ENCODE results near the gene SHQ1.

The SHQ1 gene

DNA sequence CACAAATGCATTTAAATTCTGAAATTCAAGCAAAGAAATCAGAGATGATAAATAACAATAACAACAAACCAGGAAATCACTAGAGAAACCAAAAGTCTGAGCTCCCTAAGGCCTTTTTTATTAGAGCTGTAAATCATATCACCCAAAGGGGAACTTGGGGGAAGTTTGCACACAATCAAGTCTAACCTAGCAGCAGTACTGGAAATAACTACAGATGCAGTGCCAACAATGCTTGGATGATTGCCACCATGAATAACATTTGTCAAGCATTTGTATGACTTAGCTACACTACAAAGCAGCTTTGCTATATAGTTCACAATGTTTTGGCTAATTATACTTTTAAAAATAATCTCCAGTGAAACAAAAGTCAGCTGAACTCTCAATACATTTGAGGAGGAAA, 27.8 kb downstream of the SHQ1 start:
- no peak overlapping the region for H4K5ac ChIP-seq (ENCODE audit: low read length)
- no peak overlapping the region for H3K4ac ChIP-seq (ENCODE audit: low read depth, low read length)
- H3K9ac ChIP-seq (ENCODE audit: low read length): no peak overlapping the region
- H2BK5ac ChIP-seq (ENCODE audit: low read length): no peak overlapping the region
- H2AK5ac ChIP-seq (ENCODE audit: low read length): no peak overlapping the region
- H3K4me3 ChIP-seq (ENCODE audit: low read length): no peak overlapping the region
- no peak overlapping the region for H3K27ac ChIP-seq (ENCODE audit: low read depth, low read length)
- H3K27me3 ChIP-seq (ENCODE audit: insufficient read depth, low read length, poor library complexity): no peaks in the 10 kb centered on the region
- H4K8ac ChIP-seq (ENCODE audit: low read depth, low read length): no peak overlapping the region
- no peak overlapping the region for H2BK15ac ChIP-seq (replicated peaks; ENCODE audit: low read depth)
- peaks cover 1% of the 10 kb centered on the region for H3K79me1 ChIP-seq (ENCODE audit: low read length)
- H2BK120ac ChIP-seq (ENCODE audit: low read depth, low read length): no peak overlapping the region
- no peaks in the 10 kb centered on the region for H3K79me2 ChIP-seq (ENCODE audit: control insufficient read depth, insufficient read depth, low read length)
- H3K18ac ChIP-seq (ENCODE audit: low read length): no peak overlapping the region
- H3K56ac ChIP-seq (ENCODE audit: low read length): no peak overlapping the region
- DNase-seq: no peak
- H3K36me3 ChIP-seq (ENCODE audit: control insufficient read depth, insufficient read depth, low read length): no peaks in the 10 kb centered on the region
- H3K4me1 ChIP-seq (ENCODE audit: control insufficient read depth, low read depth, low read length): no peaks in the 10 kb centered on the region
- H3K23ac ChIP-seq (ENCODE audit: low read length): no peak overlapping the region
- no peak overlapping the region for H3K4me2 ChIP-seq (ENCODE audit: low read length)

DNA sequence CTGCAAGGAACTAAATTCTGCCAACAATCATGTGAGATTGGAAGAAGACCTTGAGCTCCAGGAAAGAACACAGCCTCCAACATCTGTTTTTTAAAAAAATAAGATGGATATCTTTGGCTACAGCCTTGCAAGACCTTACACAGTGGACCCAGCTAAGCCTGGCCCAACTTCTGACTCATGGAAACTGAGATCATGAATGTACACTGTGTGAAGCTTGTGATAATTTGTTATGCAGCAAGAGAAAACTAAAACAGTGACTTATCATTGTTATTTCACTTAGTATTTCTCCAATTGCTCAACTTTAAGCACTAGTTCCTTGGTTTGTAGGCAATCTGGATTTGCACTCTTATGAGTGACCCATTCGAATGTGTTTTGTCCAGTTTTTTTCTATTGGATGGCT, 29.3 kb downstream of the SHQ1 start:
- H2BK120ac ChIP-seq (ENCODE audit: low read depth, low read length): no peak overlapping the region
- H2BK5ac ChIP-seq (ENCODE audit: low read length): no peak overlapping the region
- H3K4me1 ChIP-seq (ENCODE audit: control insufficient read depth, low read depth, low read length): no peaks in the 10 kb centered on the region
- no peaks in the 10 kb centered on the region for H3K79me1 ChIP-seq (ENCODE audit: low read length)
- H3K9ac ChIP-seq (ENCODE audit: low read length): no peak overlapping the region
- no peaks in the 10 kb centered on the region for H3K36me3 ChIP-seq (ENCODE audit: control insufficient read depth, insufficient read depth, low read length)
- no peak for DNase-seq
- H3K79me2 ChIP-seq (ENCODE audit: control insufficient read depth, insufficient read depth, low read length): no peaks in the 10 kb centered on the region
- no peak overlapping the region for H3K23ac ChIP-seq (ENCODE audit: low read length)
- no peak overlapping the region for H3K4me2 ChIP-seq (ENCODE audit: low read length)
- H3K4me3 ChIP-seq (ENCODE audit: low read length): no peak overlapping the region
- no peak overlapping the region for H3K56ac ChIP-seq (ENCODE audit: low read length)
- no peak overlapping the region for H3K18ac ChIP-seq (ENCODE audit: low read length)
- H4K8ac ChIP-seq (ENCODE audit: low read depth, low read length): no peak overlapping the region
- WGBS (ENCODE audit: extremely low coverage, insufficient coverage, low lambda C conversion rate): no CpG with 5 or more reads among the region's 1 CpG
- H2AK5ac ChIP-seq (ENCODE audit: low read length): no peak overlapping the region
- H3K27me3 ChIP-seq (ENCODE audit: insufficient read depth, low read length, poor library complexity): no peaks in the 10 kb centered on the region
- H2BK15ac ChIP-seq (replicated peaks; ENCODE audit: low read depth): no peak overlapping the region
- H3K4ac ChIP-seq (ENCODE audit: low read depth, low read length): no peak overlapping the region
- no peak overlapping the region for H4K5ac ChIP-seq (ENCODE audit: low read length)
- H3K27ac ChIP-seq (ENCODE audit: low read depth, low read length): no peak overlapping the region

DNA sequence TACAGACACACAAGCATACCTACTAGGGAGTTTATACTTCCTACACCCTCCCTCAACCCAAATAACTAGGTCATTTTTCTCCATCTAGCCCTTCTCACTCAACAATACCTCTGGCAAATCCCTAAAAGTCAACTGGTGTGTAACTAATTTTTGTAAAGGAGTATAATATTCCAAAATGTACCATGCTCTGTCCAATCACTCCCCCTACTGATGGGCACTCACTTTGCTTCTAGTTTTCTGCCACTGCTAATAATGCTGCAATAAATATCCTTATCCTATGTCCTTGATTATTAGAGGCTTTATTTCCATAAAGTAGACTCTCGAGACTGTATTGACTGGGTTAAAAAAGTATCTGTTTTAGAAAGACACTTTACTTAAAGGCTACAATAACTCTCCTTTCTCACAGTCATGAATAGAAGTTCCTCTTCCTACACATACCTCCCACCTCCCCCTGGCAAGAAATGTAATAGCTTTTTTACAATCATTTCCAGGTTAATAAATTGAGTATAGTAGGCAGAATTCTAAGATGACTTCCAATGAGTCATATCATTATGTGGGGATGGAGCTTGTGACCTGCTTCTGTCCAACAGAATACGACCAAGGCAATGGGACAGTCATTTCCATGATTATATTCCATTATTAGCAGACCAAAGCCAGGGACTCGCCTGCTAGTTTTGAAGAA, 30.0 kb downstream of the SHQ1 start:
- peak; percentile 13 for DNase-seq
- H3K56ac ChIP-seq (ENCODE audit: low read length): no peak overlapping the region
- no peak overlapping the region for H2BK120ac ChIP-seq (ENCODE audit: low read depth, low read length)
- no peak overlapping the region for H2AK5ac ChIP-seq (ENCODE audit: low read length)
- H3K79me2 ChIP-seq (ENCODE audit: control insufficient read depth, insufficient read depth, low read length): no peaks in the 10 kb centered on the region
- no peak overlapping the region for H3K9ac ChIP-seq (ENCODE audit: low read length)
- H2BK15ac ChIP-seq (replicated peaks; ENCODE audit: low read depth): no peak overlapping the region
- no peak overlapping the region for H4K5ac ChIP-seq (ENCODE audit: low read length)
- no peak overlapping the region for H3K18ac ChIP-seq (ENCODE audit: low read length)
- WGBS (ENCODE audit: extremely low coverage, insufficient coverage, low lambda C conversion rate): no CpG with 5 or more reads among the region's 3 CpGs
- no peak overlapping the region for H3K4me3 ChIP-seq (ENCODE audit: low read length)
- H3K23ac ChIP-seq (ENCODE audit: low read length): no peak overlapping the region
- H3K36me3 ChIP-seq (ENCODE audit: control insufficient read depth, insufficient read depth, low read length): no peaks in the 10 kb centered on the region
- H2BK5ac ChIP-seq (ENCODE audit: low read length): no peak overlapping the region
- no peaks in the 10 kb centered on the region for H3K79me1 ChIP-seq (ENCODE audit: low read length)
- no peak overlapping the region for H3K4me2 ChIP-seq (ENCODE audit: low read length)
- no peaks in the 10 kb centered on the region for H3K4me1 ChIP-seq (ENCODE audit: control insufficient read depth, low read depth, low read length)
- H3K4ac ChIP-seq (ENCODE audit: low read depth, low read length): no peak overlapping the region
- no peaks in the 10 kb centered on the region for H3K27me3 ChIP-seq (ENCODE audit: insufficient read depth, low read length, poor library complexity)
- H4K8ac ChIP-seq (ENCODE audit: low read depth, low read length): no peak overlapping the region
- H3K27ac ChIP-seq (ENCODE audit: low read depth, low read length): no peak overlapping the region

DNA sequence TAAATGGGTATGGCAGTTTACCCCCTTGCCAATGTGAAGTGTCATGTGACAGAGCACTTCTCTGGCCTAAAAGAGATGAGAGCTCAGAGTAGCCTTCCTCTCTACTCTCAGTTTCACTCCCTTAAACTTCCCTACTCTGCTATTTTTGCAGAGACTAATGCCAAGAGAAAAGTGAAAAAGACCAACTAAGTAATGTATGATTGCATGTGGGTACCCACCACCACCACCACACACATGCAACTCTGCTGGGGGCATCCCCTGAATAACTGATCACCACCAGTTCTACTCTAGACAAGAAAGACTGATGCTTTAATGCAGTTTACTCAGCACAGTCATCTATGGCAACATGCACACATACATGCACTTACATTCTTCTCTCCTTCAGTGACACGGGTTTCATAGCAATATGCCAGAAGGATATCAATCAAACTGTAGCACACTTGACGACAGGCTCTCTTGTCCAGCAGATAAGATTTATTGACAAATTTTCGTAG, 31.3 kb downstream of the SHQ1 start:
- no peaks in the 10 kb centered on the region for H3K79me2 ChIP-seq (ENCODE audit: control insufficient read depth, insufficient read depth, low read length)
- no peak overlapping the region for H3K4me3 ChIP-seq (ENCODE audit: low read length)
- no peak for DNase-seq
- no peak overlapping the region for H2AK5ac ChIP-seq (ENCODE audit: low read length)
- H3K27me3 ChIP-seq (ENCODE audit: insufficient read depth, low read length, poor library complexity): no peaks in the 10 kb centered on the region
- no peaks in the 10 kb centered on the region for H3K4me1 ChIP-seq (ENCODE audit: control insufficient read depth, low read depth, low read length)
- H3K9ac ChIP-seq (ENCODE audit: low read length): no peak overlapping the region
- no peak overlapping the region for H3K23ac ChIP-seq (ENCODE audit: low read length)
- H3K27ac ChIP-seq (ENCODE audit: low read depth, low read length): no peak overlapping the region
- no peak overlapping the region for H3K4me2 ChIP-seq (ENCODE audit: low read length)
- H2BK15ac ChIP-seq (replicated peaks; ENCODE audit: low read depth): no peak overlapping the region
- no CpG with 5 or more reads among the region's 3 CpGs for WGBS (ENCODE audit: extremely low coverage, insufficient coverage, low lambda C conversion rate)
- no peak overlapping the region for H3K4ac ChIP-seq (ENCODE audit: low read depth, low read length)
- H3K18ac ChIP-seq (ENCODE audit: low read length): no peak overlapping the region
- H3K79me1 ChIP-seq (ENCODE audit: low read length): no peaks in the 10 kb centered on the region
- no peak overlapping the region for H4K5ac ChIP-seq (ENCODE audit: low read length)
- H2BK120ac ChIP-seq (ENCODE audit: low read depth, low read length): no peak overlapping the region
- no peak overlapping the region for H4K8ac ChIP-seq (ENCODE audit: low read depth, low read length)
- H2BK5ac ChIP-seq (ENCODE audit: low read length): no peak overlapping the region
- no peak overlapping the region for H3K56ac ChIP-seq (ENCODE audit: low read length)
- H3K36me3 ChIP-seq (ENCODE audit: control insufficient read depth, insufficient read depth, low read length): no peaks in the 10 kb centered on the region

DNA sequence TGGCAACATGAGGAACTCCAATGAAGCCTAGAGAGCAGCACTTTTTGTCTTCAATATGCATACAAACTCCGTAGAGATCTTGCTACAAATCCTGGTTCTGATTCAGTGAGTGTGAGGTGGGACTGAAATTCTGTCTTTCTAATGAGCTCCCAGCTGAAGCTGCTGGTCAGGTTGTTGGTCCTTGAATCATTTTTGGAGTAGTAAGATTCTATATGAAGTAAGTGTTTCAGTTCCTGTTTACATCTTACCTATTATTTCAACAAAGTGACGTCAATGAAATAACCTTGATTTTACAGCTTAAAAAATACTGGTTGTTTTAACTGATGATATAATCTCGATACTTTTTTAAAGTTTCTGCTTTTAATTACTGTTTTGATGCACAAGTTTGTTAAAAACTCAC, 33.9 kb downstream of the SHQ1 start:
- no CpG with 5 or more reads among the region's 3 CpGs for WGBS (ENCODE audit: extremely low coverage, insufficient coverage, low lambda C conversion rate)
- Histone ChIP-seq H3K27ac (ENCODE audit: low read depth, low read length) (no peak overlapping the region), H2BK5ac (ENCODE audit: low read length) (no peak overlapping the region), H3K27me3 (ENCODE audit: insufficient read depth, low read length, poor library complexity) (no peaks in the 10 kb centered on the region), H2AK5ac (ENCODE audit: low read length) (no peak overlapping the region), H3K18ac (ENCODE audit: low read length) (no peak overlapping the region), H3K79me2 (ENCODE audit: control insufficient read depth, insufficient read depth, low read length) (no peaks in the 10 kb centered on the region), H2BK15ac (replicated peaks; ENCODE audit: low read depth) (no peak overlapping the region), H3K4me3 (ENCODE audit: low read length) (no peak overlapping the region), H3K4me2 (ENCODE audit: low read length) (no peak overlapping the region), H3K4ac (ENCODE audit: low read depth, low read length) (no peak overlapping the region), H2BK120ac (ENCODE audit: low read depth, low read length) (no peak overlapping the region), H4K5ac (ENCODE audit: low read length) (no peak overlapping the region), H3K23ac (ENCODE audit: low read length) (no peak overlapping the region), H3K9ac (ENCODE audit: low read length) (no peak overlapping the region), H3K36me3 (ENCODE audit: control insufficient read depth, insufficient read depth, low read length) (no peaks in the 10 kb centered on the region), H3K56ac (ENCODE audit: low read length) (no peak overlapping the region), H4K8ac (ENCODE audit: low read depth, low read length) (no peak overlapping the region), H3K4me1 (ENCODE audit: control insufficient read depth, low read depth, low read length) (no peaks in the 10 kb centered on the region), H3K79me1 (ENCODE audit: low read length) (no peaks in the 10 kb centered on the region)
- DNase-seq: no peak

DNA sequence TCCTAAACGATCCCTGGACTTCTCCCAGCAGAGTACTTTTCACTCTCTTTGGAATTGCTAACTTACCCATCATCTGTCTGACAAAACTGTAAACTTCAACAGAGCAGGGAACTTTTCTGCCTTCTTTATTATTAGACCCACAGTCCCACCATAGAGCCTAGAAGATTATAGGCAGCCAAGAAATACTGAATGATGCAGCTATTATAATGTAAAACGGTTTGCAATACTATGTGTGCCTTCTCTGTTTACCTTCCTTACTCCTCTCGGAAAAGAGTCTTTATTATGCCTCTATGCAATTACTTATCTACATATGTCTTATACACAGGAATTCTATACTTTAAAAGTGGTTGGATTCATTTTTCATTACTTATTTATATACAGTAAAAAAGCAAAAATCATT, 36.0 kb downstream of the SHQ1 start:
- H3K4ac ChIP-seq (ENCODE audit: low read depth, low read length): no peak overlapping the region
- H4K5ac ChIP-seq (ENCODE audit: low read length): no peak overlapping the region
- H3K4me2 ChIP-seq (ENCODE audit: low read length): no peak overlapping the region
- H3K27ac ChIP-seq (ENCODE audit: low read depth, low read length): no peak overlapping the region
- H3K9ac ChIP-seq (ENCODE audit: low read length): no peak overlapping the region
- H3K27me3 ChIP-seq (ENCODE audit: insufficient read depth, low read length, poor library complexity): no peaks in the 10 kb centered on the region
- H3K4me3 ChIP-seq (ENCODE audit: low read length): no peak overlapping the region
- H2AK5ac ChIP-seq (ENCODE audit: low read length): no peak overlapping the region
- H3K56ac ChIP-seq (ENCODE audit: low read length): no peak overlapping the region
- H3K4me1 ChIP-seq (ENCODE audit: control insufficient read depth, low read depth, low read length): no peaks in the 10 kb centered on the region
- no peak overlapping the region for H3K18ac ChIP-seq (ENCODE audit: low read length)
- no peak for DNase-seq
- H3K79me1 ChIP-seq (ENCODE audit: low read length): no peaks in the 10 kb centered on the region
- no peak overlapping the region for H3K23ac ChIP-seq (ENCODE audit: low read length)
- H3K79me2 ChIP-seq (ENCODE audit: control insufficient read depth, insufficient read depth, low read length): no peaks in the 10 kb centered on the region
- no peak overlapping the region for H2BK120ac ChIP-seq (ENCODE audit: low read depth, low read length)
- no peak overlapping the region for H2BK15ac ChIP-seq (replicated peaks; ENCODE audit: low read depth)
- H3K36me3 ChIP-seq (ENCODE audit: control insufficient read depth, insufficient read depth, low read length): no peaks in the 10 kb centered on the region
- no peak overlapping the region for H2BK5ac ChIP-seq (ENCODE audit: low read length)
- no CpG with 5 or more reads among the region's 3 CpGs for WGBS (ENCODE audit: extremely low coverage, insufficient coverage, low lambda C conversion rate)
- H4K8ac ChIP-seq (ENCODE audit: low read depth, low read length): no peak overlapping the region
